Liver (tissue), 9 donors: ENCODE data around the gene ANKS3. TPM values are rescaled to one million over a fixed set of nuclear protein-coding genes. Genes with fewer than 3 reads are reported as not detected.

Source experiments
- DNase-seq: peaks from one replicate; pipeline ENCODE4 v3.0.0-alpha.2; 2017; ENCODE audit warnings: low spot score
- H3K27ac ChIP-seq, 2 donors: one replicate each; pipeline ENCODE4 v1.7.0; 2013; ENCODE audit warnings: inconsistent platforms in 2 of 2, low read length in 2 of 2, control low read depth in 1 of 2, low read depth in 1 of 2, mild to moderate bottlenecking in 1 of 2
- H3K27me3 ChIP-seq, 4 donors: one replicate each; pipeline versions ENCODE4 v1.6.1 to v1.7.0; 2013; ENCODE audit warnings: low read length in 3 of 4, inconsistent platforms in 1 of 4, mild to moderate bottlenecking in 1 of 4, moderate library complexity in 1 of 4; ENCODE audit not compliant: control insufficient read depth in 4 of 4, insufficient read depth in 4 of 4
- H3K36me3 ChIP-seq, 4 donors: one replicate each; pipeline versions ENCODE4 v1.6.1 to v1.7.0; 2013; ENCODE audit warnings: low read length in 3 of 4, mild to moderate bottlenecking in 3 of 4, low read depth in 1 of 4, moderate library complexity in 1 of 4; ENCODE audit not compliant: control insufficient read depth in 4 of 4, insufficient read depth in 3 of 4
- H3K4me1 ChIP-seq, 4 donors: one replicate each; pipeline versions ENCODE4 v1.6.1 to v1.7.0; 2013; ENCODE audit warnings: low read length in 3 of 4, mild to moderate bottlenecking in 3 of 4, moderate library complexity in 1 of 4; ENCODE audit not compliant: control insufficient read depth in 4 of 4, insufficient read depth in 4 of 4
- H3K4me3 ChIP-seq, 3 donors: one replicate each; pipeline versions ENCODE4 v1.6.1 to v1.7.0; 2013; ENCODE audit warnings: low read length in 3 of 3, control low read depth in 1 of 3, low read depth in 1 of 3, mild to moderate bottlenecking in 1 of 3
- H3K9ac ChIP-seq, 2 donors: one replicate each; pipeline ENCODE4 v1.7.0; 2013; ENCODE audit warnings: low read length in 2 of 2, mild to moderate bottlenecking in 2 of 2, moderate library complexity in 2 of 2, control low read depth in 1 of 2, low read depth in 1 of 2
- H3K9me3 ChIP-seq, 4 donors: one replicate each; pipeline versions ENCODE4 v1.6.1 to v1.7.0; 2013; ENCODE audit warnings: low read length in 3 of 4; ENCODE audit not compliant: control insufficient read depth in 4 of 4
- EGR1 ChIP-seq, 2 donors: IDR thresholded peaks; 2 replicates each; pipeline ENCODE4 v1.6.1; 2016 to 2018; ENCODE audit warnings: antibody characterized with exemption in 2 of 2, low read depth in 2 of 2
- FOXA1 ChIP-seq: IDR thresholded peaks from 2 replicates; pipeline ENCODE4 v1.6.1; 2016; ENCODE audit warnings: antibody characterized with exemption
- FOXA2 ChIP-seq: IDR thresholded peaks from 2 replicates; pipeline ENCODE4 v1.6.1; 2016; ENCODE audit warnings: antibody characterized with exemption
- GABPA ChIP-seq, 2 donors: IDR thresholded peaks in 1 of 2; conservative IDR thresholded peaks in 1 of 2; 2 replicates each; pipeline ENCODE4 v1.6.1; 2016; ENCODE audit warnings: antibody characterized with exemption in 2 of 2, mild to moderate bottlenecking in 1 of 2, moderate library complexity in 1 of 2
- HNF4A ChIP-seq, 2 donors: conservative IDR thresholded peaks; 2 replicates each; pipeline ENCODE4 v1.6.1; 2016; ENCODE audit warnings: antibody characterized with exemption in 2 of 2, mild to moderate bottlenecking in 2 of 2
- HNF4G ChIP-seq: IDR thresholded peaks from 2 replicates; pipeline ENCODE4 v1.6.1; 2016; ENCODE audit warnings: antibody characterized with exemption
- JUND ChIP-seq, 2 donors: IDR thresholded peaks; 2 replicates each; pipeline ENCODE4 v1.6.1; 2016; ENCODE audit warnings: antibody characterized with exemption in 2 of 2
- RXRA ChIP-seq, 2 donors: IDR thresholded peaks; 2 replicates each; pipeline ENCODE4 v1.6.1; 2017 to 2018; ENCODE audit warnings: antibody characterized with exemption in 2 of 2, mild to moderate bottlenecking in 1 of 2
- SP1 ChIP-seq: IDR thresholded peaks from 2 replicates; pipeline ENCODE4 v1.6.1; 2018; ENCODE audit warnings: antibody characterized with exemption, mild to moderate bottlenecking
- TAF1 ChIP-seq: conservative IDR thresholded peaks from 2 replicates; pipeline ENCODE4 v1.6.1; 2016; ENCODE audit warnings: antibody characterized with exemption, mild to moderate bottlenecking
- YY1 ChIP-seq: IDR thresholded peaks from 2 replicates; pipeline ENCODE4 v1.6.1; 2016; ENCODE audit warnings: antibody characterized with exemption, mild to moderate bottlenecking
- WGBS: extraction: QIAGEN DNeasy Blood & Tissue Kit; methylation state at CpG from one replicate; pipeline ENCODE4 v1.1.7; 2013; 5-methylcytosine and 5-hydroxymethylcytosine counted together
- polyA plus RNA-seq, 2 donors: library from polyadenylated mRNA; stranded (reverse) in 1 of 2; unstranded in 1 of 2; fragments of 200-250 nt in 1 of 2; fragments of >200 nt in 1 of 2; fragmentation: Nextera tagmentation in 1 of 2; extraction: Ambion mirVana in 1 of 2; gene quantifications; one replicate each; pipeline versions ENCODE4 v1.2.1 to v1.2.3, GENCODE V29; 2013 to 2015
- total RNA-seq, 2 donors: library from RNA; depleted of rRNA; stranded (reverse); fragments of >200 nt; gene quantifications; one replicate each; pipeline ENCODE4 v1.2.3, GENCODE V29; 2014
- TF ChIP-seq, protein P1 (sequence below): fragments of 150-350 bp; IDR thresholded peaks from 2 replicates; pipeline ENCODE4 v1.5.1; 2017; ENCODE audit warnings: improper control_type of control experiment, low read depth, low read length; ENCODE audit not compliant: missing input control
- TF ChIP-seq, protein P2 (sequence below): IDR thresholded peaks from 2 replicates; pipeline ENCODE4 v1.6.1; 2016; ENCODE audit warnings: antibody characterized with exemption
- TF ChIP-seq, protein P3 (sequence below): IDR thresholded peaks from 2 replicates; pipeline ENCODE4 v1.6.1; 2016; ENCODE audit warnings: antibody characterized with exemption
- TF ChIP-seq, protein P4 (sequence below): IDR thresholded peaks from 2 replicates; pipeline ENCODE4 v1.6.1; 2016; ENCODE audit warnings: antibody characterized with exemption, mild to moderate bottlenecking
- donor health status: healthy.
- donor health status: healthy.
- donor health status: healthy.
- donor health status: healthy.
- donor health status: healthy.

ANKS3 gene
- total and polyA plus RNA-seq, 4 donors, result 4.0 to 14.0 (median 4.7) TPM

DNA sequence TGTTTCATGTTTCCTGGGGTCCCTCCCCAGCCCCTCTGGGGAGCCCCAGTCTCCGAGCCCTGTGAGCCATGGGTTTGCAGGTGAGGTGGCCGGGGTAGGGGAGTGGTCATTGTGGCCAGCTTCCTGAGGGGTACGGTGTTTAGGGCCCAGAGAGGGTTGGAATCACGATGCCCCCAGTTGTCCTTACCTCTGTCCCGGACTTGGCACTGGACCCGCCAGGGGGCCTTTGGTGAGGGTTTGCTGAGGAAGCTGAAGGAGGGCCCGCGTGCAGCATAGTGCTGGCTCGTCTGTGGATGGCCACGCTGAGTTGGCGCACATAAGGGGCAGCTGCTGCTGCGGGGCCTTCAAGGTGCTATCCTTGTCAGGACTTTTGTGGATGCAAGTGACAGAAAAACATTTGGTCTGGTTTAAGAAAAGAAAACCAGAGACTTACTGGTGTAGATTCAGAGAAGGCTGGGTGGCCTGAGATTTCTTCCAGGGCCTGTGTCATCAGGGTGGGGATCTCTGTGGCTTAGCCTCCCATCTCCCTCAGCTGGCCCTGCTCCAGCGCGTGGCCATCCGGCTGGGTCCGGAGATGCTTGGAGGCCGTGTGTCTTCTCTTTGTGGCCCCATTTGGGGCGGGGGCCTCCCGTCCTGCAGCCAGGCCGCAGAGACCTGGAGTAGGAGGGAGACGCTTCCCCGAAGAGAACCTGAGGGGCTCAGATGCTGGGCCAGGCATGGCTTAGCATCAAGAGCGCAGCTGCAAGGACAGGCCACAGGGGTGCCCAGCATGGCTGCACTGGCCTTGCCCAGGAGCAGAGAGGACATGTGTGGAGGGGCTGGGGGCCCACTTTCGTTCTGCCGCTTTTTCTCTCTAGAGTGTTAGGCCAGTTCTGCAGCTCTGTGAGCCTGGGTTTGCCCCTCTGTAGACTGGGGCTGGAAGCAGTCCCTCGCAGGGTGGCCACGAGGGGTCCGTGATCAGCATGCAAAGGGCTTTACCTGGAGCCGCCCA is 74.4 kb downstream of the ANKS3 start:
- DNase-seq, result no peak
- 97% methylated on average over 29 of the region's 29 CpGs for WGBS
- Histone ChIP-seq H3K4me1 (peaks cover 11 to 35% (median 24%) of the 10 kb centered on the region in 4 donors), H3K36me3 (peaks cover 0 to 19% (median 11%) of the 10 kb centered on the region in 4 donors), H3K9me3 (no peaks in the 10 kb centered on the region), H3K27me3 (no peaks in the 10 kb centered on the region), H3K4me3 (no peak overlapping the region), H3K9ac (no peak overlapping the region), H3K27ac (no peak overlapping the region)
- TF ChIP-seq YY1, result no peak
- TF ChIP-seq HNF4A (conservative IDR thresholded peaks at IDR 0.05), result no peak
- TF ChIP-seq, protein P1, sequence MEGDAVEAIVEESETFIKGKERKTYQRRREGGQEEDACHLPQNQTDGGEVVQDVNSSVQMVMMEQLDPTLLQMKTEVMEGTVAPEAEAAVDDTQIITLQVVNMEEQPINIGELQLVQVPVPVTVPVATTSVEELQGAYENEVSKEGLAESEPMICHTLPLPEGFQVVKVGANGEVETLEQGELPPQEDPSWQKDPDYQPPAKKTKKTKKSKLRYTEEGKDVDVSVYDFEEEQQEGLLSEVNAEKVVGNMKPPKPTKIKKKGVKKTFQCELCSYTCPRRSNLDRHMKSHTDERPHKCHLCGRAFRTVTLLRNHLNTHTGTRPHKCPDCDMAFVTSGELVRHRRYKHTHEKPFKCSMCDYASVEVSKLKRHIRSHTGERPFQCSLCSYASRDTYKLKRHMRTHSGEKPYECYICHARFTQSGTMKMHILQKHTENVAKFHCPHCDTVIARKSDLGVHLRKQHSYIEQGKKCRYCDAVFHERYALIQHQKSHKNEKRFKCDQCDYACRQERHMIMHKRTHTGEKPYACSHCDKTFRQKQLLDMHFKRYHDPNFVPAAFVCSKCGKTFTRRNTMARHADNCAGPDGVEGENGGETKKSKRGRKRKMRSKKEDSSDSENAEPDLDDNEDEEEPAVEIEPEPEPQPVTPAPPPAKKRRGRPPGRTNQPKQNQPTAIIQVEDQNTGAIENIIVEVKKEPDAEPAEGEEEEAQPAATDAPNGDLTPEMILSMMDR, result no peak
- no peak for TF ChIP-seq EGR1 (IDR thresholded peaks at IDR 0.05; ENCODE audit: low read depth in 2 of 2)
- TF ChIP-seq, protein P2, sequence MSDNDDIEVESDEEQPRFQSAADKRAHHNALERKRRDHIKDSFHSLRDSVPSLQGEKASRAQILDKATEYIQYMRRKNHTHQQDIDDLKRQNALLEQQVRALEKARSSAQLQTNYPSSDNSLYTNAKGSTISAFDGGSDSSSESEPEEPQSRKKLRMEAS, result no peak
- no peak for TF ChIP-seq HNF4G
- TF ChIP-seq FOXA2, result no peak
- TF ChIP-seq, protein P3, sequence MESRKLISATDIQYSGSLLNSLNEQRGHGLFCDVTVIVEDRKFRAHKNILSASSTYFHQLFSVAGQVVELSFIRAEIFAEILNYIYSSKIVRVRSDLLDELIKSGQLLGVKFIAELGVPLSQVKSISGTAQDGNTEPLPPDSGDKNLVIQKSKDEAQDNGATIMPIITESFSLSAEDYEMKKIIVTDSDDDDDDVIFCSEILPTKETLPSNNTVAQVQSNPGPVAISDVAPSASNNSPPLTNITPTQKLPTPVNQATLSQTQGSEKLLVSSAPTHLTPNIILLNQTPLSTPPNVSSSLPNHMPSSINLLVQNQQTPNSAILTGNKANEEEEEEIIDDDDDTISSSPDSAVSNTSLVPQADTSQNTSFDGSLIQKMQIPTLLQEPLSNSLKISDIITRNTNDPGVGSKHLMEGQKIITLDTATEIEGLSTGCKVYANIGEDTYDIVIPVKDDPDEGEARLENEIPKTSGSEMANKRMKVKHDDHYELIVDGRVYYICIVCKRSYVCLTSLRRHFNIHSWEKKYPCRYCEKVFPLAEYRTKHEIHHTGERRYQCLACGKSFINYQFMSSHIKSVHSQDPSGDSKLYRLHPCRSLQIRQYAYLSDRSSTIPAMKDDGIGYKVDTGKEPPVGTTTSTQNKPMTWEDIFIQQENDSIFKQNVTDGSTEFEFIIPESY, result no peak
- TF ChIP-seq TAF1, result no peak
- no peak for TF ChIP-seq RXRA (IDR thresholded peaks at IDR 0.05)
- TF ChIP-seq, protein P4, sequence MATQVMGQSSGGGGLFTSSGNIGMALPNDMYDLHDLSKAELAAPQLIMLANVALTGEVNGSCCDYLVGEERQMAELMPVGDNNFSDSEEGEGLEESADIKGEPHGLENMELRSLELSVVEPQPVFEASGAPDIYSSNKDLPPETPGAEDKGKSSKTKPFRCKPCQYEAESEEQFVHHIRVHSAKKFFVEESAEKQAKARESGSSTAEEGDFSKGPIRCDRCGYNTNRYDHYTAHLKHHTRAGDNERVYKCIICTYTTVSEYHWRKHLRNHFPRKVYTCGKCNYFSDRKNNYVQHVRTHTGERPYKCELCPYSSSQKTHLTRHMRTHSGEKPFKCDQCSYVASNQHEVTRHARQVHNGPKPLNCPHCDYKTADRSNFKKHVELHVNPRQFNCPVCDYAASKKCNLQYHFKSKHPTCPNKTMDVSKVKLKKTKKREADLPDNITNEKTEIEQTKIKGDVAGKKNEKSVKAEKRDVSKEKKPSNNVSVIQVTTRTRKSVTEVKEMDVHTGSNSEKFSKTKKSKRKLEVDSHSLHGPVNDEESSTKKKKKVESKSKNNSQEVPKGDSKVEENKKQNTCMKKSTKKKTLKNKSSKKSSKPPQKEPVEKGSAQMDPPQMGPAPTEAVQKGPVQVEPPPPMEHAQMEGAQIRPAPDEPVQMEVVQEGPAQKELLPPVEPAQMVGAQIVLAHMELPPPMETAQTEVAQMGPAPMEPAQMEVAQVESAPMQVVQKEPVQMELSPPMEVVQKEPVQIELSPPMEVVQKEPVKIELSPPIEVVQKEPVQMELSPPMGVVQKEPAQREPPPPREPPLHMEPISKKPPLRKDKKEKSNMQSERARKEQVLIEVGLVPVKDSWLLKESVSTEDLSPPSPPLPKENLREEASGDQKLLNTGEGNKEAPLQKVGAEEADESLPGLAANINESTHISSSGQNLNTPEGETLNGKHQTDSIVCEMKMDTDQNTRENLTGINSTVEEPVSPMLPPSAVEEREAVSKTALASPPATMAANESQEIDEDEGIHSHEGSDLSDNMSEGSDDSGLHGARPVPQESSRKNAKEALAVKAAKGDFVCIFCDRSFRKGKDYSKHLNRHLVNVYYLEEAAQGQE, result no peak
- no peak for TF ChIP-seq GABPA (IDR thresholded peaks at IDR 0.05 in 1 of 2, conservative IDR thresholded peaks at IDR 0.05 in 1 of 2)
- no peak for TF ChIP-seq SP1
- no peak for TF ChIP-seq JUND (IDR thresholded peaks at IDR 0.05)
- no peak for TF ChIP-seq FOXA1
